ENCODE measurements around the gene C12orf60.

The C12orf60 gene

DNA sequence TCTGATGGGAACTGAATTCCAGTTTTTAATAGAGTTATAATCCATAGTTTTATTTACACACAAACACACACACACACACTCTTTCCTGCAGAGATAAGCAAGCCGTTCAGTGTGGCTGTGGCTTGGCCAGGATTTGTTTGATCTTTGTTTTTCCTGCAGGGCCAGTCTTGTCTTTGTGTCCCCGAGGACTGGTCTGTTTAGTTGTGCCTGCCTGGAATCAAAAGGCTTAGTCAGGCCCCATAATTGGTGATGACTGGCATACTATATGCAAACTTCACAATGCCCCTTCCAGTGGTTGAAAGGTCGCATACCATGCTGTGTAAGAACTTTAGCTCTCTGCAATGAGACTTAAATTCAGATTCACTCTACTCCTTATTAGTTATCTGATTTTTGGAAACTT is 26.2 kb upstream of the C12orf60 start:
- no peak for DNase-seq

DNA sequence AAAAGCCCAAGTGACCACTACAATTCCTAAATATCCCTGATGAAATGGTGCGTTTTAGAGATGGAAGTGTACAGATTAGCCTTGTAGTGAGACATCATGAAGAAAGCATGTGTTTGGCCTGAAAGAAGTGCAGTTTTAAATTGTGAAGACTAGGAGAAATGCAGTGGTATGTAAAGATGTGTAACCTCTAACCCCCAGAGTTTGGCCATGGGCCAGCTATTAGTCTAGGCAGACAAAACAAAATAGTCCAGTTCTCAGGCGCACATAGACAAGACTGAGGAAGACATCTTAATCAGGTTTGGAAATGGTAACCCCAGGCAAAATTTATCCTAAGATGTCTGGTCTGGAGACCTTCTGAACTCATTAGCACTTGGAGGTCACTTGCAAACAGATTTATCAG is 23.6 kb upstream of the C12orf60 start:
- DNase-seq, result no peak

DNA sequence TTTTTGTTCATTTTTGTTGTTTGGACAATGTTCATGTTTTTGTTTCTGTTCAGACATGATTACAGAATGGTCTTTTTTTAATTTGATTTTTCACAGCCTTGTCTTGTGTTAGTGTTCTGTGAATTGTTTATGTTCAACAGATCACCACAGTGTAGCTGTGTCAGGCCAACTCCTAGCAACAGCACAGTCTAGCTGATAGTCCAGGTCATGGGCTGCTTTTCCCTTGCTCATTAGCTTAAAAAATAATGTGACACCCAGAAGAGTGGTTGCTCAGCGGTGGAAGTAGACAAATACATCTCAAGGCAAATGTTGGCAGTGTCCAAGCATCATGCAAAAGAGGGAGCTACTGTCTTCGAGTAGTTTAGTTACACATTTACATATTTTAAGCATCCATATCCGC is 22.6 kb upstream of the C12orf60 start:
- DNase-seq, result no peak

DNA sequence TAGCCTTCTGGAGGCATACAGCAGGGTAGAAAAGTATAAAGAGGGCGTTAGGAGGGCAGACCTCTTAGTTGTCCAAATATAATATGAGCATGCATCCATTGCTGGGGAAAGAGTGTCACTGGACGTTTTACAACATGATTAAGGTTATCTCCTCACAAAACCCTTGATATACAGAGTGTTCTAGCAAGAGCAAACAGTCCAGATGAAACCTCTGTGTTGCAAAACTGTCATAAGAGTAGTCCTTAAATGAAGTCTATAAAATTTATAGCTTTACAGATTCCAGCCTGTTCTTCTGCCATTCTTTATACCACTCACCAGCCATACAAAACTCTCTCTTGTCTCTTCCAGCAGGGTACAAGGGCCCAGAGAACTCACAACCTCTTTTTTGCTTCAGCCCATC is 21.9 kb upstream of the C12orf60 start:
- no peak for DNase-seq

DNA sequence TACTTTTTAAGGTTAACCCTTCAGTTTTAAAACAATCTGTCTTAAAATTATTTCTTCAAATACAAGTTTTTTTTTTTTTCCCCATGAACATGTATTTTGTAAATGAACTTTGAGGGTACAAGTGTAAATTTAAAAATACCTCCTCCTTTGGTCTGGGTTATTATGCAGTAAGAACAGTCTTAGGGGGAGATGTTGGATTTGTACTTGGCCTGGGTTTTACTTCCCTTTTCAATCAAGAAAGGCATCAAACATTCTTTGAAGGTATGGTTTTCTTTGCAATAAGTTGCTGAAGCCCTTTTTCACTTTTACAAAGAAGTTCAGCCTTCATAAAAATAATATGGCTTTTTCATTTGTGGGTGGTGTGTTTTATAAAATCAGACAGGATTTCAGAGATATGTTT is 20.7 kb upstream of the C12orf60 start:
- DNase-seq, result no peak

DNA sequence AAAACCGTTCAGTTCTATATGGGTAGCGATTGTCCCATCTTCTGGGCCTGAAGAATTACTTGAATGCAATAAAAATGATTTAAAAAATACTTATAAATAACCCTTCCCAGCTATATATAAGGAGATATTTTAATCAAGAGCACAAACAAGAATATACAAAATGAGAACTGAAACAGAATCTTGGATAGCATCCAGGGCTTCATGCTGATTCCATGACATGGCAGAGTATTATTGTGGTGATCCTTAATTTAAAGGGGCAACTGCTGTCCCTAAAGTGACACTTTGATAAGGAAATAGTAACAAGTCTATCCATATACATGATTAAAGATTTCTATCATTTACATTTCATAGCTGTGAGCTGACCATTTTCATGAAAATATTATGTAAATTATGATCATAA is 19.0 kb upstream of the C12orf60 start:
- DNase-seq, result no peak

DNA sequence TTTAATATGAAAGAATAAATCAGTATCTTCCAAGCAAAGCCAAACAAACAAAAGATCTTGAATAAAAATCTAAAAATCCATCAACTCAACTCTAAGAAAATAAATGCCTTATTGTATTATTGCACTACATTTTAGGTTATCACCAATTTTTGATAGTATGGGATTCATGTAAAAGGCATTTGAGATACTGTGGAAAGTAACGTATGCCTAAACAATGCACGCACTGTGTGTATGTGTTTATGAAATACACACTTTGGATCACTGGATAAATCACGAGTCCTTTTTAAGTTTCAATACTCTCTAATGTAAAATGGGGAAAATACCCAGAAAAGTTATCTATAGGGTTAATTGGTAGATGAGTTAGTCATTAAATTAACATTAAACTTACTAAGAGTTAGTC is 17.9 kb upstream of the C12orf60 start:
- no peak for DNase-seq

DNA sequence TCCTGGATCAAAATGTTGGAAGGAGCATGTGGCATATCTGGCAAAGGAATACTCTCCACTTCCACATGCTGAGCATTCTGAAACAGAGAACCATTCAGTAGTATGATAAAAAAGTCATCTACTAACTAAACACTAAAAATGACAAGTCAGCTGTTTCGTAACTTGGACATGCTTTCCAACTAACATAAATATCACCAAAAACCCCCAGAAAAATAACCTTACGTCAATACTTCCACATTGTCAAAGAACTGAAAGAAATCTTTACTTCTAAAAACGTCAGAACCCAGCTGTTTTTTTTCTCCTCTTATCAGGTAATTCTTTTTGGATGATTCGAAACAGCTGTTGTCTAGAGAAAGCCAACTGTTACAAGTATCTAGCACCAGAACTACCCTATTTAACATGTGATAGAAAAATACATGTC is 8.4 kb upstream of the C12orf60 start:
- DNase-seq, result no peak

DNA sequence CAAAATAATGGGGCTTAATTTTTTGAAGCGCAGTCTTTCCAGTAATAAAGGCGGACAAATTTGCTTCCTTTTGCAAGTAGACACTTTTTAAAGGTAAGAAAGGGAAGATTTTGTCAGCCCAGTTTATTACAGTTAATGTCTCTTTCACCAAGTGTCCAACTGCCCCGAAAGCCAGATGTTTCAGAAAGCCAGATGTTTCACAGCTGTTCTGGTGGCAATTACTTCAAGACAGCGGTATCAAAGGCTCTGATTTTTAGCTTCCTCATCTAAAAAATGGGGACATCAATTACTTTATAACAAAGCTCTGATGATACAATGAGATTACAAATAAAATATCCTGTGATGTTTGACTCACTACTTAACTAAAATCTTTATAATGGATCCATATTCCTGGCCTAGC is 1.2 kb upstream of the C12orf60 start:
- DNase-seq, result no peak

DNA sequence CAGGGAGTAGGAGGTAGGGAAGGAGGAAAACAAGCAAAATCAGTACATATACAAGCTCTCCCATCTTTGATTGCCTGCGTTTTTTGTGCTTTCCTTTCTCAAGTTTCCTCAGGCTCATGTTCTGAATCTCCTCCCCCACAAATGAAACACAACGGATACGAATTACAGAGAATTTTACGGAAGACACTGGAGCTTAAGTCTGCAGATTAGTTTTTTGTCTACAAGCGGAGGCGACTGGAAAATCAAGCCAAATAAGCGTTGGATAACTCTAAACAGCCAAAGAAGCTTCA is 804 bp upstream of the C12orf60 start:
- no peak for DNase-seq

DNA sequence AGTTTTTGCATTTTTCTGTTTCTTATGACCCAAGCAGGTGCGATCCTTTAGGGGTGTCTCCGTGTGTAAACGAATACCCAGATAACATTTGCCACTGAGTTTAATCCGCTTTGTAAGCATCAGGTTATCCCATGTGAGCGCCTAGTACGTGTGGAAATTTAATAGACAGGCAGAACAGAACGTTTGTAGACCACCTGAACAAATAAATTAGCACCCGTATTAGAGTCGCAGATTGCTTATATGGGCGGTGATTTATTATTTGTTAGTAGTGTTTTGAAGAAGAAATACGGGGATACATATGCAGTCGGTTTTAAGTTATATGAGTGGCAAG is 325 bp downstream of the C12orf60 start:
- no peak for DNase-seq

DNA sequence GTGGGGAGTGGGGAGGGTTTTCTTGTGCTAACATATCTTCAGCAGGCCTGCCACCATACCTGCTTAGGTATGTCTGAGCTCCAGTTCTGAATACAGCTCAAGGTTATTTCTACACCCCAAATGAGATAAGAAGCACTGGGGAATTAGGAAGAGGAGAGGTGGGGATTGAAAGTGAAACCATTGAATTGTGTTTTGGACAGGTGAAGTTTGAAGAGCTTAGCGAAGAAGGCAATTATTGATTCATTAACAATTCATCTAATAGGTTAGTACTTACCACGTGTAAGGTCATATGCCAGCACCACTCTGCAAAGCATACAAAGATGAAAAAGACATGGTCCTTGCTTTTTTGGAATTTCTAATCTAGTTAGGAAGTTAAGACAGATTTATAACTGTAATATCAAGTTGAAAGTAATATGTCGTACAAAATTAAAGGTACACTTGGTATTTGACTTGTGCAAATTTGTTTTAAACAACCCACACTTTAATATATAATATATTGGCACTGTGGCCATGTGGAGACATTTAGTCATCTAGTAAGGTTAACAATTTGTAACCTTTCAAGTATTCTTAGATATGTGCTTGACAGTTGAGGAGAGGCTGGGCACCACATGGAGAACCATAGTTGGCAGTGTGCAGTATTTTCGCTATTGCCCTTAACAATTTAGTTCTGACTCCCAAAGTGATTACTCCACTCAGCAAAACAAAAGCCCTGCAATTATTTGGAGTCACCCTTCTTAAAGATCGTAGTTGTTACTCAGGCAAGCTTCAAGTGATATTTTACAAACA is 6.9 kb downstream of the C12orf60 start:
- no peak for DNase-seq

DNA sequence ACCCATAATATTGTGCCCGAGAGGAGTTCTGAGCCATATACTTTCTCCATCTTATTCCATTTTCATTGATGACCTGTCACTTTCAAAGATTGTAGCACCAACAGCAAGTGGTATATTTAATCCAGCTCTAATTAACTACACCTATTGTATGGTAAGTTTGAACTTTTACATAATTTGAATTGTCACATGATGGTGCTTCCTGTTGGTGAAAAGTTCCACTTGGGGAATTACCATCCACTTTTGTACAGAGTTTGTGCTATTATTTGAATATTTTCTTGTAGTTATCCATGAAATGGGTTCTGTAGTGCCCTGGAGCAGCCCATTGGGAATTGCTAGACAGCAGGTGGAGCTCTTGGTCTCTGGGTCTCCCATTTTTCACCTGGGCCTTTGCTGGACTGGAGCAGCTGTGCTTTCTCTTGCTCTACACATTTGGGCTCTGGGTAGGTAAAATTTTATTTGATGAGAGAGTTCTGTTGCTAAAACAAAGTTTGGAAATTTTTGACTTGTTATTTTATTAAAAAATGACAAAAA is 7.5 kb downstream of the C12orf60 start:
- DNase-seq, result no peak

DNA sequence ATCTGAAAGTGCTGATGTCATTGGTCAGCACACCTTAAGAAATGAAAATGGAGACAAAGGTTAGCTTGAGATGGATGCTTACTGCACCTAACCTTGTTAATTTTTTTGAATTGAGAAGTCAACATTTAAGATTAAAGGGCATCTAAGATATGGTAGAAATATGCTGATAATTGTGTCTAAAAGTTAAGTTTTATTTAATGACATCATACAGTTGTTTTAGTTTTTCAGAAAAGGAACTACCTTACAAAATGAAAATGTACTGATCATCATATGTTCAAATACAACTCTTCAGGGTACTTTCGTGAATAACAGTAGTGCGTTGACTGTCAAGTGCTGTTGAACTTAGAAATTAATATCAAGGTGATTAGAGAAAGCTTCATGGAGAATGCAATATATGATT is 8.0 kb downstream of the C12orf60 start:
- no peak for DNase-seq

DNA sequence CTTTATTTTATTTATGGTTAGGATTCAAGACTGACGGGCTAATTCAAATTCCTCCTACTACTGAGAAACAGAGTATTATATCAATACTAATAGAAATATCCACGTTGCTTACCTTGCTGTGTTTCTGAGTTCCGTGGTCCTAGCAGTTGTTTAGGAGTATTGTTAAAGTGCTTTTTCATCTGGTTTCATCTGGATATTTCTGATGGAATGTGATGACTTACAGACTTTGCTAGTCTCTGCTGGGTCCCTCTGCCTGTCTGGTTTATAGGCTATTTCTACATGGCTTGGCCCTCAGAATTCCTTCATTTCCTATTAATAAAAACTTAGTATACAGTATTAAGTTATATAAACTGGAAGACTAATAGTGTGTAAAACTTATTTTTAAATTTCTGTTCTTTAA is 10.5 kb downstream of the C12orf60 start, which contains the start of gene SMCO3:
Gene SMCO3, minus strand, starts transcription at position 169 of the 400 bp plus-strand sequence. CDS start 7,502 bp downstream, outside the sequence.
- DNase-seq, result no peak

DNA sequence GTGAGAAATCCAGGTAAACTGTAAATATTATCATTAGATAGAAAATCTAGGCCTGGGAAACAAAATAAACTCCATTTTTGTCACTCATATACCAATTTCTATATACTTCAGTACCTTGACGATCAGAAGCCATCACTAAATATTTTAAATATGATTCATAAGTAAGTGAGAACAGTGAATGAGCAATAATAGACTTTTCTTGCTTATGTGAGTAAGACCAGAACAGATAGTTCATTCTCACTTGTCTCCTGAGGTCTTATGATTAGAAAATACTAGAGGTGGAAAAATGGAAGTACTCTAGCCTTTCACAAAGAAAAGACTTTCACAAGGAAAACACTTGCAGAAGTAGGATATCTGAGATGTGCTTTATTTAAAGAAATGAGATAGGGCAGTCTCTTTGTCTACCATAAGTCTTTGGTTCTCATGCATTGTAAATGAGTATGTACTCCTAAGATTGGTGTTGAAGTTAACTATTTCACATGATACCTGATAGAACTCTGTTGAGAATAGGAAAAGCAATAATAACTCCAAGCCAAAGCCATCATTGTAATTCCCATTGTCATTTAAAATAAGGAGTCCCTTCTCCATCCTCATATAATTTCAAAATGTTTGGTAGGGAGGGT is 20.7 kb downstream of the C12orf60 start:
- no peak for DNase-seq

DNA sequence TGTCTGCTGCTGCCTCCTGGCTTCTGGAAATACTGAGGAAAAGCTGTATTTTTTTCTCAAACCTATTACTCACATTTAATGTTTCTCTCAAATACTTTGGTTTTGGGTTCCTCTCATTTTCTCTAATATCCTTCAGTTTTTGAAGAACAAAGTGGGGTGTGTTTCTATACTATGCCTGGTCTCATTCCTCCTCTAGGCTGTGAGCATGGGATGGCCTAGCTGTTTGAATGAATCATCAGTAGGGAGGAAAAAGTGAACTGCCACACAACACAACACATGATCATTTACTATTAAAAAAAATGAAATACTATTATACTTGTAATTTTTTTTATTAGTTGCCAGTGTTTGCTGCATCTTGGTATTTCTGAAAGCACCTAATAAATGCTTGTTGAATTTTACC is 21.8 kb downstream of the C12orf60 start:
- no peak for DNase-seq

DNA sequence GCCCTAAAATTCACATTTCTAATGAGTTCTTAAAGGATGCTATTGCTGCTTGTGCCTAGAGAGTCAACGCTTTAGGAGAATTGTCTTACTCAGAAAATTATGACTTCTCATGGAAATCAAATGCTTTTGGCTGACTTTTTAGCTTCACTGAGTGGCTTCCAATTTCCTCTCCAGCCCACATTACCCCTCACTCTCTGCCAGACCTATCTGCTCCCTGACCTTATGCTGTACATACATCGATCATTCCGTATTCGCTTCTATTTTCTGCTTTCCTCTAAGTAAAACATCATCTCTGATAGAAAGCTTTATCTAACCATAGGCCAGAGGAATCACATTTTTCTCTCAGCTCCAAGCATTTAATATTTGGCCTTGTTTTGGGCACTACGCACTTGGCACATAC is 23.0 kb downstream of the C12orf60 start:
- DNase-seq, result no peak

DNA sequence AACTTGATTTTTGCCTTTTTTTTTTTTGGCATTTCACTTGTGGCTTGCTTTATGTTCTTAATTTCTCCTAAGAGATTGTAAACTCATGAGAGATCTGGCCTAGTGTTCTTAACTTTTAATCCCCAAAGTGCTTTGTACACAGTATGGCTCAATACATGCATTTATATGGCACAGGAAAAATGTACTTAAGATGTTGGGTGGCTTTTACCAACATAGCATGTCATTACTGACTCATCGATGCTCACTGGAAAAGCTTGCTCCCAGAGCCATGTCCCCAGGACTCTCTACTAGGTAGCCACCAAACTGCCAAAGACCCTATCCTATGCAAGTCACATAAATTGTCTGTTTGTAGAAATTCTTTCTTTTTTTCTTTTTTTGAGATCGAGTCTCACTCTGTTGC is 23.6 kb downstream of the C12orf60 start:
- DNase-seq, result no peak

DNA sequence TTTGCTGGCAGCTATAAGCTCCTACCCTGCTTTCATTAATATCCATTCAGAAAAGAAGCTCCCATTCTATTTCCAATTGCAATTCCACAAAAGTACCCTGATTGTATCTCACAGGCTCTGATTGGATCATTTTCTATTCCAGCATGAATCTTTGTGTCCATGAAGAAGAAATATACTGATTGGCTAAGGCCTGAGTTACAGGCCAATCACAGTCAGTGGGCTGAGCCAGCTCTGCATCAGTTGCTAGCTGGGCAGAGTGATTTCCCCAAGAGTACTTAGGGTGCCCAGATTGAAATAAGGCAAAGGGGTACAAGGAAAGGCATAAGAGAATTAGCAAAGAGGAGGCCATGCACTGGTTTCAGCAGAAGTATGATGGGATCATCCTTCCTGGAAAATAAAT is 25.4 kb downstream of the C12orf60 start:
- DNase-seq, result no peak

DNA sequence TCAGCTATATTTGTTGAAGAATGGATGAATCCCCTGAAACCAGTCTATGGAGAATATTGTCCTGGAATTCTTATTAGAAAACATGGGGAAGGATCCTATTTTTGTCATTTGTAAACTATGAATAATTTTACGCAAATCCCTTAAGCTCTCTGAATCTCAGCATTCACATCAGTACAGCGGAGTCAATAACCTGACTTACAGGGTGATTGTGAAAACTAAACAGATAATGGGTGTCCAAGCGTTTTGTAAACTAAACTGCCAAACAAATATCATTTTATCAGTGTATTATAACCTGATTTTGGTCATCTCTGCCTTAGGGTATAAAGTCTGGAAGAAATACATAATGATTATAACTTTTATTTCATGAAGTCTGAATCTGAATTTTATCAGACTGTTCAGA is 29.9 kb downstream of the C12orf60 start:
- no peak for DNase-seq

DNA sequence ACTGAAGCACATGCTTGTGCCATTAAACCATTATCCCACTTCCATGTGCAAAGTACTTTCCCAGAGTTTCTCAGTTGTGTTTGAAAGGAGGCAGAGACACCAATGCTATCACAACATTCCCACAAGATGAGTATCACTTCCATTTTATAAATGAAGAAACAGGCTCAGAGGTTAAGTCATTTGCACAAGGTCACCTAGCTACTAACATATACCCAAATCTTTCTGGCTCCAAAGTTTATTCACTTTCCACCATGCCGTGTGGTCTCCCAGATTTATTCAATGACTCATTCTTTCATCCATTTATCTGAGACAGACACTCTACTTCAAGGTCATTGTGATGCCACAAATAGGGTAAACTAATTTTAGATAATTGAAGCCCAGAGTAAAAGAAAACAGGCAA is 30.5 kb downstream of the C12orf60 start:
- DNase-seq, result no peak

DNA sequence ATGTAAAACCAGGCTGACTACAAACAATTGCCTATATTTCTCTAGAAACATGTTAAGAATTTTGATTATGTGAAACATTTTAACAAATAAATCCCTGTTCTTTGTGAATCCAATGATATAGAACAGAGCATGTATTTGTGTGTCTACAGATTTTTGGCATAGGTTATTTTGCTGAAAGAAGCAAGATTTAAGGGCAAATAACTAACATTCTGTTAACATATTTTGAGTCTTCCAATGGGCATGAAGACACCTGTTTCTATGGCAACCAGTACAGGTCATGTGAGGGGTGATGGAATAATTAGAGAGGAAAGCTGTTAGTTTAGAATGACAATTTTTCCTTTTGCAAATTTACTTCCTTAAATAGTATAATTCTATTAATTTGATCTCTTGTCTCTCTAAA is 31.0 kb downstream of the C12orf60 start:
- DNase-seq, result no peak

DNA sequence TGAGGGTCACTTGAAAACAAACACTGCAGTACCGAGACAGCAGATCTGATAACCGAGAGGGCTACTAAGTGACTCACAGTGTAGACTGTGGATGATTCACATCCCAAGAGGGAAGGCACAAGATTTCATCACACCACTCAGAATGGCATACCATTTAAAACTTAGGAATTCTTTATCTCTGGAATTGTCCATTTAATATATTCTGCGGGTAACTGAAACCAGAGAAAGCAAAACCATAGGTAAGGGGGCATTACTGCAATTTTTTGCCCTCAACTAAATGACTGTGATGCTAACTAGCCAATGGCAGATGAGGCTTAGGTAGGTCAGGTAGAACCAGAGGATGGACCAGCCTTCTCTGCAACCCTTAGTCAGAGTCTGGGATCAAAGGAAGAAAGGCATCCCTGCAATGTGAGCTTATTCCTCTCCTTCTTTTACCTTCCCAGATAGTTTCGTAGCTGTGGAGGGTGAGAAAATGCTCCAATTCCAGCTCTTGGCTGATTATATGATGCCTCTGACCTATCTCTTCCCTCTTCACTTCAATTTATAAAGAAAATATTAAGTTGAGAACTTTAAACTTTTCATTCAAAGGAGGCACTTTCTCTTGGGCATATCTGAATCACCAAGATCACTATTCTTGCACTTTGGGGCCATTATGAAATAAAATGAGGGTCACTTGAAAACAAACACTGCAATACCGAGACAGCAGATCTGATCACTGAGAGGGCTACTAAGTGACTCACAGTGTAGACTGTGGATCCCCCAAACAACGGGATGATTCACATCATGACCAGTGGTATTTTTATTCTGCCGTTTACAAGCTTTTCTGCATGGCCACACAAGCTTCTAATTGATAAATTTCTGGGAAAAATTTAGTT is 33.1 kb downstream of the C12orf60 start:
- DNase-seq, result no peak

Data from NCI-H510A (cell line).